Smooth muscle cell of the coronary artery (primary cell): ENCODE data around the gene EFNA3. TPM values are rescaled to one million over a fixed set of nuclear protein-coding genes. Genes with fewer than 3 reads are reported as not detected.

ENCODE experiments used
- total RNA-seq: library from RNA; depleted of rRNA; stranded (reverse); fragments of >200 nt; gene quantifications from 2 replicates; pipeline ENCODE4 v1.2.3, GENCODE V29; 2014; ENCODE audit warnings: low replicate concordance

Gene EFNA3
- 0.35 and 0.90 TPM in 2 replicates for total RNA-seq

DNA sequence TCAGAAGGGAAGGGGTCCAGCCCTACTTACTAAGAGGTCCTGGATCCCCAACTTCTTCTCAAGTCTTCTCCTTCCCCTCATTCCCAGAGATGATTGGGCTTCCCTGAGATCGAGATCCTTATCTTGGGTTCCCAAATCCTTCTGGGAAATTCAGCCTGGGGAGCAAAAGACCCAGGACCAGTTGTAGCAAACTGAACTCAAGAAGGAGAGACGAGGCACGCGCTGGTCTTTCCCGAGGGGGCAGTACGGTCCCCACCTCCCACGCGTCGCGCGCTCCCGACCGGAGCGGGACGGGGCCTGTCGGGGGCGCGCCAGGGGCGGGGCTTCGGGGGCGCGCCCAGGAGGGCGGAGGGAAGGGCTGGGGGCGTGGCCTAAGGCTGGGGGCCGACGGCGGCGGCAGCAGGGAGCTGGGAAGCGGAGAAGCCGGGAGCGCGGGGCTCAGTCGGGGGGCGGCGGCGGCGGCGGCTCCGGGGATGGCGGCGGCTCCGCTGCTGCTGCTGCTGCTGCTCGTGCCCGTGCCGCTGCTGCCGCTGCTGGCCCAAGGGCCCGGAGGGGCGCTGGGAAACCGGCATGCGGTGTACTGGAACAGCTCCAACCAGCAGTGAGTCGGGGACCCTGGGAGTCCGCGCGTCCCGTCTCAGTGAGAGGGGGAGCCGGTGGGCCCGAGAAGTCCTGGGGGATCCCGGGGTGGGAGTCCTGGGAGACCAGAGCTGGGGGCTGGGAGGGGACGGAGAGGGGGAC, at the start of gene EFNA3:
TSS of gene EFNA3 (plus strand) at position 369 of the 741 bp plus-strand sequence. CDS start at position 474, 105 bp downstream.

DNA sequence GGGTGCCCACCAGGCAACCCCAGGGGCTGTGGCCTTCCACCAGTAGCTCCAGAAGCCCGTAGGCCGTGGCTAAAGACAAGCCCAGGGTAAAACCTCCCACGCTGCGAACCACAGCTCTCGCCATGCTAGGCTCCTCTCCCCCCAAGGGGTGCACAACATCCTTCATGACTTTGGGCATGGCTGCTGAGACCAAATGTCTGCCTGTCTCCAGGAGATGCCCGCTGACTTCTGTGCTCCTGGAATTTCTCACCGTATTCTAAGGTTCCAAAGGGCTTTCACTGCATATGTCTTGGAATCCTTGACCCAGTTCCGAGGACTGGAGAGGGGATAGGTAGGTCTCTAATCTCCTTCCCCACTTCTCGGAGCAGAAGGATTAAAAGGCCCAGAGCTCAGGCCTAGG, 45.1 kb upstream of the EFNA3 start, which contains the start of the genes DCST1 and DCST2:
TSS of gene DCST1 (plus strand) at position 301 of the 400 bp plus-strand sequence. CDS start 213 bp downstream, outside the sequence.
TSS of gene DCST2 (minus strand) at position 258 of the 400 bp plus-strand sequence. CDS start at position 178, 80 bp downstream.

DNA sequence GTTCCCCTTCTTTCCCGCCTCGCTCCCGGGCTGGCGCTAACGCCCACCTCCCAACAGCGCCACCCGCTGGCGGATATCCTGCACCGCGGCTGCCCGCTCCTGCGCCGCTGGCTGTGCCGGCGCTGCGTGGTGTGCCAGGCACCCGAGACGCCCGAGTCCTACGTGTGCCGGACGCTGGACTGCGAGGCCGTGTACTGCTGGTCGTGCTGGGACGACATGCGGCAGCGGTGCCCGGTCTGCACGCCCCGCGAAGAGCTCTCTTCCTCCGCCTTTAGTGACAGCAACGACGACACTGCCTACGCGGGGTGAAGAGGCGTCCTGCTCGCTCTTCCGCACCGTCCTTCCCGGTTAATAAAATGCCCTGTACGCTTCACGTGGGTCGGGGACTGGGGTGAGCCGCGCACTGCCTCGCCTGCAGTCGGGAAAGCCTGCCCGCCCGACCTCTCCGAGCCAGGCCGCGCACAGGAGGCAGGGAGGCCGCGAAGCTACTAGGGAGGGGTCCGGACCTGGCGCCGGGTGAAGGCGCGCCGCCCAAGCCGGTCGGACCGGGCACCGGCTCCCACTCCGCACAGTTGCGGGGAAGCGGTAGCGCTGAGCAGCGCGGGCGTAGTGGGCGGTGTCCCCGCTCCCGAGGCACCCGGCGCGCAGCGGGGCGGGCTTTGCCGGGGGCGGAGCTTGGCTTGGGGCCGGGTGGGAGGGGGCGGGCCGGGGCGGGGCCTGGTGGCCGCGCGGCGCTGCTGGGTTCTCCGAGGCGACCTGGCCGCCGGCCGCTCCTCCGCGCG, 27.9 kb upstream of the EFNA3 start, which contains the start of gene ADAM15:
TSS of gene ADAM15 (plus strand) at position 757 of the 782 bp plus-strand sequence. CDS start 71 bp downstream, outside the sequence.

GRCh38 chr1:155063550-155064110, 15.0 kb upstream of the EFNA3 start, which contains the start of gene EFNA4:
EFNA4 (plus strand) TSS chr1:155063740; CDS start chr1:155063824, 84 bp downstream.

DNA sequence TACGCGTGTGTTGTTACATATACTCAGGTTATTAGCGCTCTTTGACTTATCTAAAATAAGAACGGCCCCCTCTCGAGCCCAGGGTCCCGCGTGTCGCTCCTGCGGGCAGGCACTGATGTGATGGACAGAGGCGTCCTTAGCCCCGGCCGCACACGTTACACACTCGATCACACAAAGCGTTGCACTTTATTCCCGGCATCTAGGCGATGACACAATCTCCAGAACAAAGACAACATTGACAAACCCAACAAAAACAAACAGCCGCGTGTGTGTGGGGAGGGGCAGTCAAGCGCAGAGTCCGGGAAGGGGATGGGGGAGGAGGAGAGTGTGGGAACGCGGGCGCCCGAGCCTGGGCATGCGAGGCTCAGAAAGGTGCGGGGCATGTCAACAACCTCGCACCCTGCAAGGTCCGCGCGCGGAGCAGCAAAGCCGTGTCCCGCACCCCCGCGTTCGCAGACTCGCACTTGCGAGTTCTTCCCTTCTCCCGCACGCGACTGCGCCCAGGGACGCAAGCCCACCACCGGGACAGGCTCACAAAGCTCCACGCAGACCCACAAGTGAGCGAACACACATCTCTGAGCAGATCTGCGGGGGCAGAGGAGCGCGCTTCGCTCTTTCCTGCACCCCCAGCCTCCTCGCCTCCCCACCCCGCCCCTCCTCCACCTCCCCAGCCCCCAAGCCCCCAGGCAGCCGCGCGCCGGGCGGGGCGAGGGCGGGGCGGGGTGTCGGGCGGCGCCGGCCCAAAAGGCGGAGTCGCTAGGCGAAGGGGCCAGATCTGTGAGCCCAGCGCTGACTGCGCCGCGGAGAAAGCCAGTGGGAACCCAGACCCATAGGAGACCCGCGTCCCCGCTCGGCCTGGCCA, 48.7 kb downstream of the EFNA3 start, which contains the start of gene EFNA1:
TSS of gene EFNA1 (plus strand) at position 772 of the 862 bp plus-strand sequence. CDS start 102 bp downstream, outside the sequence.

GRCh38 chr1:155135415-155136028, 56.9 kb downstream of the EFNA3 start, which contains the start of gene SLC50A1:
SLC50A1 (plus strand) TSS chr1:155135852; CDS start chr1:155135912, 60 bp downstream.

Other genes with a start within 250 kb of the EFNA3 start
- under 0.01 TPM in 1 of 2 replicates, not detected in the other for gene KCNN3, start 208.6 kb upstream of the EFNA3 start, total RNA-seq
- gene PMVK, start 142.1 kb upstream of the EFNA3 start, total RNA-seq, result 10.2 and 11.4 TPM in 2 replicates
- 66.0 and 101 TPM in 2 replicates for gene PBXIP1, start 122.7 kb upstream of the EFNA3 start, total RNA-seq
- gene PYGO2, start 117.1 kb upstream of the EFNA3 start, total RNA-seq, result 3.4 and 6.5 TPM in 2 replicates
- 98.8 and 184 TPM in 2 replicates for gene SHC1, start 108.1 kb upstream of the EFNA3 start, total RNA-seq
- gene CKS1B, start 104.2 kb upstream of the EFNA3 start, total RNA-seq, result 18.6 and 39.5 TPM in 2 replicates
- gene FLAD1, start 95.5 kb upstream of the EFNA3 start, total RNA-seq, result 13.1 and 19.0 TPM in 2 replicates
- gene LENEP, start 85.3 kb upstream of the EFNA3 start, total RNA-seq, result 0.68 TPM in 1 of 2 replicates, not detected in the other
- gene ZBTB7B, start 76.0 kb upstream of the EFNA3 start, total RNA-seq, result 9.1 and 14.1 TPM in 2 replicates
- not detected in 2 replicates for gene DCST2, start 45.1 kb upstream of the EFNA3 start, total RNA-seq
- not detected in 2 replicates for gene DCST1, start 45.0 kb upstream of the EFNA3 start, total RNA-seq
- 48.2 and 64.5 TPM in 2 replicates for gene ADAM15, start 27.5 kb upstream of the EFNA3 start, total RNA-seq
- gene EFNA4, start 15.1 kb upstream of the EFNA3 start, total RNA-seq, result 1.8 and 5.7 TPM in 2 replicates
- gene EFNA1, start 49.0 kb downstream of the EFNA3 start, total RNA-seq, result 0.23 and 4.9 TPM in 2 replicates
- 17.9 and 32.0 TPM in 2 replicates for gene SLC50A1, start 57.0 kb downstream of the EFNA3 start, total RNA-seq
- gene DPM3, start 61.7 kb downstream of the EFNA3 start, total RNA-seq, result 27.5 and 42.7 TPM in 2 replicates
- gene KRTCAP2, start 94.5 kb downstream of the EFNA3 start, total RNA-seq, result 86.9 and 102 TPM in 2 replicates
- gene TRIM46, start 95.0 kb downstream of the EFNA3 start, total RNA-seq, result 1.5 and 3.5 TPM in 2 replicates
- 35.0 and 52.5 TPM in 2 replicates for gene THBS3, start 129.1 kb downstream of the EFNA3 start, total RNA-seq
- gene MTX1, start 129.9 kb downstream of the EFNA3 start, total RNA-seq, result 30.1 and 45.6 TPM in 2 replicates
- 2.5 and 3.6 TPM in 2 replicates for gene ENTREP3, start 176.6 kb downstream of the EFNA3 start, total RNA-seq
- gene SCAMP3, start 183.5 kb downstream of the EFNA3 start, total RNA-seq, result 16.7 and 30.7 TPM in 2 replicates
- gene CLK2, start 194.7 kb downstream of the EFNA3 start, total RNA-seq, result 27.1 and 64.4 TPM in 2 replicates
- gene HCN3, start 198.6 kb downstream of the EFNA3 start, total RNA-seq, result 0.53 and 1.5 TPM in 2 replicates
- not detected in 2 replicates for gene PKLR, start 222.6 kb downstream of the EFNA3 start, total RNA-seq
- gene FDPS, start 230.0 kb downstream of the EFNA3 start, total RNA-seq, result 100 and 279 TPM in 2 replicates
- 6.0 and 8.2 TPM in 2 replicates for gene RUSC1, start 242.1 kb downstream of the EFNA3 start, total RNA-seq